ENCODE measurements around the gene IMMP1L. TPM values are rescaled to one million over a fixed set of nuclear protein-coding genes. Genes with fewer than 3 reads are reported as not detected.

The IMMP1L gene
- total RNA-seq, 2 experiments from 2014 or later: 22.5 to 24.3 TPM

GRCh38 chr11:31383116-31383515 lies 126.3 kb downstream of the IMMP1L start:
- no peaks in the 10 kb centered on the region for H3K27me3 Mint-ChIP-seq
- H3K36me3 Mint-ChIP-seq: peaks cover 16% of the 10 kb centered on the region
- no peak for DNase-seq
- H3K27ac Mint-ChIP-seq: no peak overlapping the region
- H3K4me1 Mint-ChIP-seq: peaks cover 14% of the 10 kb centered on the region
- no peaks in the 10 kb centered on the region for H3K9me3 Mint-ChIP-seq
- no peak overlapping the region for H3K4me3 Mint-ChIP-seq

Other genes starting within 250 kb of the IMMP1L start
- gene DCDC1, start 139.9 kb downstream of the IMMP1L start, total RNA-seq: under 1 TPM; 0.14 to 0.36 TPM
- 10 to 100 TPM; 16.3 to 22.8 TPM for gene DNAJC24, start 139.8 kb downstream of the IMMP1L start, total RNA-seq
- 10 to 100 TPM; 17.6 to 17.8 TPM for gene ELP4, start 145 bp upstream of the IMMP1L start, total RNA-seq